ENCODE measurements around the gene CCNY. TPM values are rescaled to one million over a fixed set of nuclear protein-coding genes. Genes with fewer than 3 reads are reported as not detected.

CCNY gene
- total RNA-seq, 4 donors from 2014 or later = 39.2 to 47.8 (median 40.9) TPM

GRCh38 chr10:35367982-35368381 lies 31.7 kb downstream of the CCNY start:
- TF ChIP-seq CTCF (IDR thresholded peaks at IDR 0.05; ENCODE audit: low read depth) = no peak

DNA sequence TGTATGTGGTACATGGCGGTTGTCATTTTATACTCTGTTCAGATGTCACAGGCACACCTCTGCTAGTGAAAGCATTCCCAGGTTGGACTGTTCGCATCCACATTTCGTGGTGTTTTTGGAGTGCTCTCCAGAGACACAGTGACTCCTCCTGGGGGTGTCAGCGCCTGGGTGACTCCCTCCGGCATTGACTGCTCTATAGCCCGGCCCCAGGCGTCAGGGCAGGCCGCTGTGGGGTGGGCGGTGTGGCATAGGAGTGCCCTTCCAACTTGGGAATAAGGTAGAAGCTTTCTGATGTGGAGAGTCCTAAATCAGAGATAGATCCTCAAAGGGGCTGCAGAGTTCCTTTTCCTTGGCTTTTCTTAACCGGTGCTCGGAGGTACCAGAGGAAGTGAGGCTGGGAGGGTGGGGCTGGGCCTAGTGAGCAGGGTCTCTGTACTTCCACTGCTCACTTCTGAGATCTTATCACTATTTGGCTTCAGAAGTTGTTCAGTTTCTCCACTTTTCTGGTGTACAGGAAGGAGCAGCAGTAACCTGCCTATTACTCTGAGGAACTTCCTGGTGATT lies 32.3 kb downstream of the CCNY start:
- TF ChIP-seq CTCF (IDR thresholded peaks at IDR 0.05; ENCODE audit: low read depth) = no peak

GRCh38 chr10:35369049-35369611 lies 32.8 kb downstream of the CCNY start:
- TF ChIP-seq CTCF (IDR thresholded peaks at IDR 0.05; ENCODE audit: low read depth) = no peak

DNA sequence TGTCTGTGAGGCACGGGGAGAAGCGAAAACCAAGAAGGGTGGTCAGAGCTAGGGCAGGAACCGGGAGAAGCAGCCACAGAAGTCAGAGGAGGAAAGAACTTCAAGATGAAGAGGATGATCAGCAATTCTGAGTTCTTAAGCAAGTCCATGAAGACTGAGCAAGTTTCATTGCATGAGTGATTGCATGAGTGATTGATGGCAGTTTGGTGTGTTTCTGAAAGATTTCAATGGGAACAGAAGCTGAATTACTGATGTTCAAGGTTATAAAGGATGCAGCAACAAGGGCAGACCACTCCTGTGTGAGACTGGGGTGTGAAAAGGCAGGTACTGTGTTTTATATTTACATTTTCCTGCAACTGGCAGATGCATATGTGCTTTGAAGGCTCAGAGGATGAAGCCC lies 35.4 kb downstream of the CCNY start:
- no peak for TF ChIP-seq CTCF (IDR thresholded peaks at IDR 0.05; ENCODE audit: low read depth)

DNA sequence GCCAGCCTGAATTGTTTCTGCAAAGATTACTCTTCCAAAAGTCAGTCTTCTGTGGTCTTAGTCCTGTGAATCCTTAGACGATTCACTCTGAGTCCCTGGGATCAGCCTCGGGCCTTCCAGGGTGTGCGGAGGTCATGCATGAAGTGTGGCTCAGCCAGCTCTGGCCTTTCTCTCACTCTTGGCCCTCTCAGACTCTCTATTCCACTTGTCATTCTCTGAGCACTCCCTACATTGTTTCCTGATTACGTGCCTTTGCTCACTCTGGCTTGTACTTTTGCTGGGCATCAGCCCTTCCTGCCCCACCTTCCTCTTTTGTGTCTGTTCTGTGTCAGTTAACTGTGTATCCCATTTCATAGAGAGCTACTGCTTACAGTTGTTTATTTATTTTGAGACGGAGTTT lies 36.0 kb downstream of the CCNY start:
- TF ChIP-seq CTCF (IDR thresholded peaks at IDR 0.05; ENCODE audit: low read depth) = no peak

GRCh38 chr10:35375091-35375765 lies 38.9 kb downstream of the CCNY start:
- TF ChIP-seq CTCF (IDR thresholded peaks at IDR 0.05; ENCODE audit: low read depth) = no peak

DNA sequence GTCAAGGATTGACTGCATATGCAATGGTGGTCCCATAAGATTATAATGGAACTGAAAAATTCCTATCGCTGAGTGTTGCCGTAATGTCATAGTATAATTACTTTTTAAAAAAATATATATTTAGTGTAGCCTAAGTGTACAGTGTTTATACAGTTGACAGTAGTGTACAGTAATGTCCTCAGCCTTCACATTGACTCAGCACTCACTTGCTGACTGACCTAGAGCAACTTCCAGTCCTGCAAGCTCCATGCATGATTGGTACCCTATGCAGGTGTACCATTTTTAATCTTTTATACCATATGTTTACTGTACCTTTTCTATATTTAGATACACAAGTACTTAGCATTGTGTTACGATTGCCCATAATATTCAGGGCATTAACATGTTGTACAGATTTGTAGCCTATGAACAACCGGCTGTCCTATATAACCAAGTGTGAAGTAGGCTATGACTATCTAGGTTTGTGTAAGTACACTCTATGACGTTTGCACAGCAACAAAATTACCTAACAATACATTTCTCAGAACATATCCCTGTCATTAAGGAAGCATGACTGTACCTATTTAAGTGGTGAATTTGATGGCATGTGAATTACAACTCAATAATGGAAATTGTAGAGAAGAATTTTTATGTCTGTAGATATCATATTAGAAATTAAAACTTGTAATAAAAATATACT lies 40.9 kb downstream of the CCNY start:
- no peak for TF ChIP-seq CTCF (IDR thresholded peaks at IDR 0.05; ENCODE audit: low read depth)
